GM21619 (cell line): ENCODE data around the gene TRIOBP.
"Not testable (repeated sequence)": the region's sequence is repeated elsewhere in the genome, so short reads cannot be mapped to it uniquely, and the experiment has no call there.

Source experiments
- ATAC-seq: cut with Tn5 transposase; IDR thresholded peaks from one replicate; pipeline ENCODE4 v1.9.1; 2021; ENCODE audit not compliant: unreplicated experiment

The TRIOBP gene

GRCh38 chr22:37696657-37697537, at the start of gene TRIOBP:
TSS of gene TRIOBP (plus strand) at chr22:37697048. CDS start at chr22:37701366, 4,318 bp downstream.
- peak; percentile 88 for ATAC-seq

GRCh38 chr22:37647317-37647716, 49.5 kb upstream of the TRIOBP start:
- no peak for ATAC-seq

GRCh38 chr22:37647928-37648327, 48.9 kb upstream of the TRIOBP start:
- no peak for ATAC-seq

GRCh38 chr22:37650463-37651136, 46.2 kb upstream of the TRIOBP start:
- ATAC-seq = no peak

GRCh38 chr22:37654563-37655251, 42.1 kb upstream of the TRIOBP start:
- no peak for ATAC-seq

- no peak for ATAC-seq
Measured at GRCh38 chr22:37655252-37655563, 41.6 kb upstream of the TRIOBP start.

GRCh38 chr22:37656583-37656982, 40.3 kb upstream of the TRIOBP start:
- not testable (repeated sequence) for ATAC-seq

GRCh38 chr22:37657590-37658132, 39.2 kb upstream of the TRIOBP start:
- ATAC-seq = no peak

GRCh38 chr22:37658133-37659065, 38.4 kb upstream of the TRIOBP start, which contains the start of gene PDXP:
TSS of gene PDXP (plus strand) at chr22:37658723. CDS start at chr22:37658783, 60 bp downstream.
- peak; percentile 87 for ATAC-seq

GRCh38 chr22:37659066-37659896, 37.6 kb upstream of the TRIOBP start:
- ATAC-seq = no peak

GRCh38 chr22:37659897-37660708, 36.7 kb upstream of the TRIOBP start:
- ATAC-seq = no peak

- no peak for ATAC-seq
Measured at GRCh38 chr22:37660709-37661045, 36.2 kb upstream of the TRIOBP start.

GRCh38 chr22:37661160-37661924, 35.5 kb upstream of the TRIOBP start:
- ATAC-seq = no peak

- no peak for ATAC-seq
Measured at GRCh38 chr22:37662039-37662438, 34.8 kb upstream of the TRIOBP start.

- no peak for ATAC-seq
Measured at GRCh38 chr22:37663521-37664140, 33.2 kb upstream of the TRIOBP start.

GRCh38 chr22:37664249-37665101, 32.4 kb upstream of the TRIOBP start:
- ATAC-seq = no peak

- ATAC-seq = no peak
Measured at GRCh38 chr22:37665487-37665886, 31.4 kb upstream of the TRIOBP start.
